Naive B cell (primary cell): ENCODE data around the gene MDK. TPM values are rescaled to one million over a fixed set of nuclear protein-coding genes. Genes with fewer than 3 reads are reported as not detected.
"Not testable (repeated sequence)": the region's sequence is repeated elsewhere in the genome, so short reads cannot be mapped to it uniquely, and the experiment has no call there.

Source experiments
- ATAC-seq, 2 donors: fragments of 150-1000 bp; cut with Tn5 transposase; 2 replicates each; pipeline ENCODE4 v1.10.0; 2021; ENCODE audit warnings: low read depth in 2 of 2, mild to moderate bottlenecking in 2 of 2, moderate library complexity in 2 of 2
- DNase-seq: peaks from one replicate; pipeline ENCODE4 v3.0.0; 2022
- H3K27ac Mint-ChIP-seq, 6 donors: one replicate each; pipeline ENCODE4 v1.8.0; 2020 to 2022; ENCODE audit warnings: mild to moderate bottlenecking in 6 of 6, mixed read lengths in 6 of 6, moderate library complexity in 5 of 6, inconsistent platforms in 2 of 6
- H3K27me3 Mint-ChIP-seq, 3 donors: one replicate each; pipeline ENCODE4 v1.8.0; 2021 to 2022; ENCODE audit warnings: mixed read lengths in 3 of 3, mild to moderate bottlenecking in 1 of 3
- H3K36me3 Mint-ChIP-seq, 2 donors: one replicate each; pipeline ENCODE4 v1.8.0; 2020 to 2022; ENCODE audit warnings: mixed read lengths in 2 of 2, inconsistent platforms in 1 of 2, mild to moderate bottlenecking in 1 of 2
- H3K4me1 Mint-ChIP-seq, 3 donors: one replicate each; pipeline ENCODE4 v1.8.0; 2020 to 2022; ENCODE audit warnings: mixed read lengths in 3 of 3, inconsistent platforms in 1 of 3, mild to moderate bottlenecking in 1 of 3, moderate library complexity in 1 of 3
- H3K4me3 Mint-ChIP-seq, 8 donors: one replicate each; pipeline ENCODE4 v1.8.0; 2020 to 2022; ENCODE audit warnings: mild to moderate bottlenecking in 8 of 8, mixed read lengths in 8 of 8, moderate library complexity in 8 of 8, inconsistent platforms in 2 of 8
- H3K9me3 Mint-ChIP-seq, 7 donors: one replicate each; pipeline ENCODE4 v1.8.0; 2020 to 2022; ENCODE audit warnings: mixed read lengths in 7 of 7, mild to moderate bottlenecking in 5 of 7, inconsistent platforms in 2 of 7, moderate library complexity in 1 of 7
- polyA plus RNA-seq, 6 donors: library from polyadenylated mRNA; unstranded; fragments of 300-500 nt; fragmentation: Illumina TruSeq; gene quantifications; one replicate each; pipeline ENCODE4 v1.2.3, GENCODE V29; 2021; ENCODE audit warnings: low read depth in 6 of 6

The MDK gene
- polyA plus RNA-seq, 6 donors from 2014 or later, result 0.52 to 1.8 (median 1.5) TPM; not detected in 1

- DNase-seq (no peak), ATAC-seq (no peak)
- Mint-ChIP-seq H3K4me3 (no peak overlapping the region), H3K36me3 (no peaks in the 10 kb centered on the region), H3K9me3 (no peaks in the 10 kb centered on the region), H3K27me3 (no peaks in the 10 kb centered on the region), H3K27ac (no peak overlapping the region), H3K4me1 (peaks cover 18 to 25% (median 22%) of the 10 kb centered on the region in 3 donors)
These were observed 15.2 kb upstream of the MDK start for GRCh38 chr11:46366260-46366659.

- H3K27me3 Mint-ChIP-seq, result no peaks in the 10 kb centered on the region
- no peak for DNase-seq
- H3K4me1 Mint-ChIP-seq, result peaks cover 15 to 20% (median 18%) of the 10 kb centered on the region in 3 donors
- H3K4me3 Mint-ChIP-seq, result no peak overlapping the region
- H3K27ac Mint-ChIP-seq, result no peak overlapping the region
- no peak for ATAC-seq
- H3K9me3 Mint-ChIP-seq, result no peaks in the 10 kb centered on the region
- H3K36me3 Mint-ChIP-seq, result no peaks in the 10 kb centered on the region
These were observed 14.8 kb upstream of the MDK start for GRCh38 chr11:46366661-46367161.

GRCh38 chr11:46367244-46367915 lies 14.1 kb upstream of the MDK start:
- ATAC-seq (peak; percentile 86 to 87), DNase-seq (peak; percentile 57)
- Mint-ChIP-seq H3K9me3 (no peaks in the 10 kb centered on the region), H3K36me3 (no peaks in the 10 kb centered on the region), H3K4me1 (peaks cover 11 to 16% (median 13%) of the 10 kb centered on the region in 3 donors), H3K4me3 (no peak overlapping the region), H3K27me3 (no peaks in the 10 kb centered on the region), H3K27ac (no peak overlapping the region)

GRCh38 chr11:46367916-46368267 lies 13.6 kb upstream of the MDK start:
- H3K27ac Mint-ChIP-seq, result no peak overlapping the region
- no peaks in the 10 kb centered on the region for H3K9me3 Mint-ChIP-seq
- no peaks in the 10 kb centered on the region for H3K27me3 Mint-ChIP-seq
- peaks cover 6 to 12% (median 9%) of the 10 kb centered on the region in 3 donors for H3K4me1 Mint-ChIP-seq
- H3K36me3 Mint-ChIP-seq, result no peaks in the 10 kb centered on the region
- DNase-seq, result no peak
- no peak overlapping the region for H3K4me3 Mint-ChIP-seq
- no peak for ATAC-seq

- no peaks in the 10 kb centered on the region for H3K9me3 Mint-ChIP-seq
- H3K36me3 Mint-ChIP-seq, result no peaks in the 10 kb centered on the region
- ATAC-seq (peak; percentile 66 to 71), DNase-seq (no peak)
- no peaks in the 10 kb centered on the region for H3K27me3 Mint-ChIP-seq
- peak overlapping the region in 1 of 6 donors; percentile 61 for H3K27ac Mint-ChIP-seq
- H3K4me1 Mint-ChIP-seq, result peaks cover 5 to 11% (median 5%) of the 10 kb centered on the region in 3 donors
- no peak overlapping the region for H3K4me3 Mint-ChIP-seq
These were observed 11.9 kb upstream of the MDK start for GRCh38 chr11:46369458-46370152.

- no peaks in the 10 kb centered on the region for H3K9me3 Mint-ChIP-seq
- DNase-seq (no peak), ATAC-seq (no peak)
- peaks cover 0 to 11% (median 5%) of the 10 kb centered on the region in 3 donors for H3K4me1 Mint-ChIP-seq
- H3K36me3 Mint-ChIP-seq, result peaks cover 0 to 5% of the 10 kb centered on the region in 2 donors
- no peaks in the 10 kb centered on the region for H3K27me3 Mint-ChIP-seq
- no peak overlapping the region for H3K4me3 Mint-ChIP-seq
- H3K27ac Mint-ChIP-seq, result no peak overlapping the region
These were observed 11.2 kb upstream of the MDK start for GRCh38 chr11:46370253-46370652.

GRCh38 chr11:46371262-46371661 lies 10.2 kb upstream of the MDK start:
- DNase-seq, H3K36me3 Mint-ChIP-seq, H3K9me3 Mint-ChIP-seq, H3K27me3 Mint-ChIP-seq, ATAC-seq, H3K4me3 Mint-ChIP-seq: not testable (repeated sequence)
- Mint-ChIP-seq H3K4me1 (peaks cover 0 to 11% (median 5%) of the 10 kb centered on the region in 3 donors), H3K27ac (peak overlapping the region in 1 of 6 donors; percentile 74)

- Mint-ChIP-seq H3K36me3 (peaks cover 0 to 8% of the 10 kb centered on the region in 2 donors), H3K4me3 (no peak overlapping the region)
These were observed 9.4 kb upstream of the MDK start for GRCh38 chr11:46372086-46372485.

GRCh38 chr11:46372501-46372900 lies 9.0 kb upstream of the MDK start:
- H3K27ac Mint-ChIP-seq, H3K9me3 Mint-ChIP-seq, H3K4me3 Mint-ChIP-seq, H3K4me1 Mint-ChIP-seq, DNase-seq, ATAC-seq, H3K27me3 Mint-ChIP-seq: not testable (repeated sequence)
- H3K36me3 Mint-ChIP-seq, result peaks cover 0 to 12% of the 10 kb centered on the region in 2 donors

More at GRCh38 chr11:46372086-46372485, 9.4 kb upstream of the MDK start:
- Mint-ChIP-seq H3K4me1 (peaks cover 0 to 9% (median 5%) of the 10 kb centered on the region in 3 donors), H3K27me3 (no peaks in the 10 kb centered on the region), H3K9me3 (no peaks in the 10 kb centered on the region), H3K27ac (no peak overlapping the region)
- DNase-seq (no peak), ATAC-seq (no peak)

- Mint-ChIP-seq H3K4me1 (peaks cover 0 to 7% (median 5%) of the 10 kb centered on the region in 3 donors), H3K9me3 (no peaks in the 10 kb centered on the region), H3K27me3 (no peaks in the 10 kb centered on the region), H3K36me3 (peaks cover 0 to 17% of the 10 kb centered on the region in 2 donors), H3K27ac (no peak overlapping the region), H3K4me3 (no peak overlapping the region)
- ATAC-seq (no peak), DNase-seq (no peak)
These were observed 7.4 kb upstream of the MDK start for GRCh38 chr11:46373787-46374740.

GRCh38 chr11:46374815-46375214 lies 6.7 kb upstream of the MDK start:
- no peak for ATAC-seq
- H3K27ac Mint-ChIP-seq, result peak overlapping the region in 1 of 6 donors; percentile 74
- no peaks in the 10 kb centered on the region for H3K9me3 Mint-ChIP-seq
- peaks cover 0 to 3% (median 2%) of the 10 kb centered on the region in 3 donors for H3K4me1 Mint-ChIP-seq
- H3K27me3 Mint-ChIP-seq, result no peaks in the 10 kb centered on the region
- H3K36me3 Mint-ChIP-seq, result peaks cover 0 to 17% of the 10 kb centered on the region in 2 donors
- H3K4me3 Mint-ChIP-seq, result no peak overlapping the region
- DNase-seq, result no peak

- Mint-ChIP-seq H3K4me3 (no peak overlapping the region), H3K4me1 (peaks cover 0 to 5% (median 4%) of the 10 kb centered on the region in 3 donors), H3K27me3 (no peaks in the 10 kb centered on the region), H3K36me3 (peaks cover 0 to 17% of the 10 kb centered on the region in 2 donors), H3K9me3 (no peaks in the 10 kb centered on the region), H3K27ac (no peak overlapping the region)
- ATAC-seq (no peak), DNase-seq (no peak)
These were observed 5.9 kb upstream of the MDK start for GRCh38 chr11:46375392-46376101.
